Superior temporal gyrus (tissue), 1 donor: ENCODE data around the gene CYB561A3.
A peak's percentile ranks its signal among the peaks of the same experiment; 100 is the strongest.

Experiments used
- DNase-seq: peaks from one replicate; pipeline ENCODE4 v3.0.0-alpha.2; 2016; ENCODE audit errors: extremely low spot score

Gene CYB561A3

GRCh38 chr11:61345170-61345610 lies 16.5 kb downstream of the CYB561A3 start:
- DNase-seq, result no peak

GRCh38 chr11:61343792-61344745 lies 17.6 kb downstream of the CYB561A3 start:
- no peak for DNase-seq

GRCh38 chr11:61342207-61342803 lies 19.4 kb downstream of the CYB561A3 start:
- DNase-seq, result no peak

- DNase-seq, result no peak
These were observed 20.0 kb downstream of the CYB561A3 start for GRCh38 chr11:61341706-61342105.

- DNase-seq, result no peak
These were observed 20.7 kb downstream of the CYB561A3 start for GRCh38 chr11:61340979-61341378.

- no peak for DNase-seq
These were observed 22.2 kb downstream of the CYB561A3 start for GRCh38 chr11:61339490-61339878.

GRCh38 chr11:61338783-61339489 lies 22.7 kb downstream of the CYB561A3 start:
- DNase-seq, result no peak

GRCh38 chr11:61337706-61338470 lies 23.8 kb downstream of the CYB561A3 start:
- no peak for DNase-seq

GRCh38 chr11:61336171-61336935 lies 25.3 kb downstream of the CYB561A3 start:
- DNase-seq, result peak; percentile 73

GRCh38 chr11:61335355-61335710 lies 26.3 kb downstream of the CYB561A3 start:
- no peak for DNase-seq

GRCh38 chr11:61334434-61335354 lies 27.0 kb downstream of the CYB561A3 start:
- no peak for DNase-seq

GRCh38 chr11:61333550-61334433 lies 27.9 kb downstream of the CYB561A3 start:
- no peak for DNase-seq

GRCh38 chr11:61332797-61333549 lies 28.7 kb downstream of the CYB561A3 start, which contains the start of the genes DDB1 and TKFC:
TSS of gene DDB1 (minus strand) at chr11:61333105. CDS start at chr11:61332968, 137 bp downstream.
TSS of gene TKFC (plus strand) at chr11:61333228. CDS start at chr11:61334729, 1,501 bp downstream.
- DNase-seq, result peak; percentile 91

- DNase-seq, result no peak
These were observed 29.3 kb downstream of the CYB561A3 start for GRCh38 chr11:61332281-61332796.

GRCh38 chr11:61331651-61332050 lies 30.0 kb downstream of the CYB561A3 start:
- DNase-seq, result no peak

GRCh38 chr11:61329871-61330270 lies 31.8 kb downstream of the CYB561A3 start:
- no peak for DNase-seq

GRCh38 chr11:61328351-61328750 lies 33.3 kb downstream of the CYB561A3 start:
- DNase-seq, result no peak

- DNase-seq, result no peak
These were observed 34.0 kb downstream of the CYB561A3 start for GRCh38 chr11:61327669-61328071.
